GM12891 (cell line): Measurements from ENCODE around the gene RPS26.

Experiments used
- POLR2A ChIP-seq: IDR thresholded peaks from 2 replicates; pipeline ENCODE4 v1.6.1; 2011; ENCODE audit warnings: low read depth, low read length, control low read depth
- POLR2AphosphoS5 ChIP-seq: IDR thresholded peaks from 2 replicates; pipeline ENCODE4 v1.6.1; 2011; ENCODE audit warnings: low read depth, low read length, control low read depth
- POU2F2 ChIP-seq: IDR thresholded peaks from 2 replicates; pipeline ENCODE4 v1.6.1; 2011; ENCODE audit warnings: low read depth, mild to moderate bottlenecking, control low read depth, low read length, moderate library complexity
- TAF1 ChIP-seq: IDR thresholded peaks from 2 replicates; pipeline ENCODE4 v1.6.1; 2011; ENCODE audit warnings: low read depth, low read length, control low read depth

DNA sequence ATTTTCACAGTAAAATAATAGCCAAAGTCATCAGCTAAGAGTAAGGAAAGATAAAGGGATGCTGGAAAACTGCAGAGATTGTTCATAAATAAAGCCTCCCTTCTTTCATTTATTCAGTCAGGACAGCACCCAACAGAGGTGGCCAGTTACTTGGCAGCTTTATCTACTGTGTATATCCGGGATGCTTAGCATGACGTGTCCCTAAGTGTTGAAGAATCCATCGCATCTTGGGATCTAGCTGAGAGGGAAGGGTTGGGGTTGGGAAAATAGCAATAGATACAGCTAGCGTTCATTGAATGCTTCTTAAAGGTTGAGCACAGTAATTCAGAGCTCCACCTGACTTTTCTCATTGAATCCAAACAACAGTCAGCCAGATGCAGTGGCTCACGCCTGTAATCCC is 32.7 kb downstream of the RPS26 start:
- TF ChIP-seq POLR2A (no peak), POLR2AphosphoS5 (no peak), TAF1 (no peak), POU2F2 (no peak)
